Activated CD8-positive, alpha-beta memory T cell treated with anti-CD3 and anti-CD28 coated beads, Interleukin-2, amount 50 U/mL, for 24 hours (primary cell): ENCODE results near the gene FAM151A.
"Not testable (repeated sequence)": the region's sequence is repeated elsewhere in the genome, so short reads cannot be mapped to it uniquely, and the experiment has no call there.

Experiments
- DNase-seq: peaks from one replicate; pipeline ENCODE4 v3.0.0-alpha.2; 2020; ENCODE audit errors: extremely low read depth

Gene FAM151A

GRCh38 chr1:54636461-54637446 is 13.4 kb upstream of the FAM151A start:
- not testable (repeated sequence) for DNase-seq

GRCh38 chr1:54635804-54636203 is 12.5 kb upstream of the FAM151A start:
- not testable (repeated sequence) for DNase-seq

GRCh38 chr1:54627196-54627595 is 3.9 kb upstream of the FAM151A start:
- DNase-seq = no peak

GRCh38 chr1:54624466-54625464 is 1.4 kb upstream of the FAM151A start:
- no peak for DNase-seq

GRCh38 chr1:54619749-54620148 is 3.6 kb downstream of the FAM151A start:
- no peak for DNase-seq

GRCh38 chr1:54615531-54616279 is 7.6 kb downstream of the FAM151A start:
- DNase-seq = no peak

- DNase-seq = no peak
Observed at GRCh38 chr1:54614563-54614962, 8.8 kb downstream of the FAM151A start.

- DNase-seq = no peak
Observed at GRCh38 chr1:54614024-54614423, 9.3 kb downstream of the FAM151A start.

GRCh38 chr1:54611621-54612020 is 11.7 kb downstream of the FAM151A start:
- DNase-seq = no peak

- DNase-seq = no peak
Observed at GRCh38 chr1:54610601-54611580, 12.4 kb downstream of the FAM151A start.

GRCh38 chr1:54610048-54610447 is 13.3 kb downstream of the FAM151A start:
- DNase-seq = no peak

GRCh38 chr1:54609301-54609921 is 13.9 kb downstream of the FAM151A start:
- DNase-seq = no peak

- DNase-seq = no peak
Observed at GRCh38 chr1:54608566-54609230, 14.6 kb downstream of the FAM151A start.

- DNase-seq = no peak
Observed at GRCh38 chr1:54607821-54608565, 15.3 kb downstream of the FAM151A start.

- DNase-seq = no peak
Observed at GRCh38 chr1:54606990-54607325, 16.4 kb downstream of the FAM151A start.

GRCh38 chr1:54606096-54606989 is 17.0 kb downstream of the FAM151A start:
- DNase-seq = no peak

- DNase-seq = no peak
Observed at GRCh38 chr1:54604572-54605370, 18.6 kb downstream of the FAM151A start.
